Right kidney (tissue), 1 donor: ENCODE data around the gene IGFN1.

Experiments used
- DNase-seq: peaks from one replicate; pipeline ENCODE4 v3.0.0-alpha.2; 2016

The IGFN1 gene

DNA sequence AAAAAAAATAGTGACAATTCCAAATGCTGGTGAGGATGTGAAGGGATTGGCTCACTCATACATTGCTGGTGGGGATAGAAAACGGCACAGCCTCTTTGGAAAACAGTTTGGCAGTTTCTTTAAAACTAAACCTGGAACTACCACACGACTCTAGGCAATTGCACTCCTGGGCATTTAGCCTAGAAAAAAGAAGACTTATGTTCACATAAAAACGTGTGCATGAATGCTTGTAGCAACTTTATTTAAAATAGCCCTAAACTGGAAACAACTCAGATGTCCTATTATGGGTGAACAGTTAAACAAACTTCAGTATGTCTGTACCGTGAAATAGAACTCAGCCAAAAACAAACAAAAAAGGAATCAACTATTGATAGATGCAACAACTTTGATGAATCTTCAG, 26.9 kb upstream of the IGFN1 start:
- DNase-seq = no peak

DNA sequence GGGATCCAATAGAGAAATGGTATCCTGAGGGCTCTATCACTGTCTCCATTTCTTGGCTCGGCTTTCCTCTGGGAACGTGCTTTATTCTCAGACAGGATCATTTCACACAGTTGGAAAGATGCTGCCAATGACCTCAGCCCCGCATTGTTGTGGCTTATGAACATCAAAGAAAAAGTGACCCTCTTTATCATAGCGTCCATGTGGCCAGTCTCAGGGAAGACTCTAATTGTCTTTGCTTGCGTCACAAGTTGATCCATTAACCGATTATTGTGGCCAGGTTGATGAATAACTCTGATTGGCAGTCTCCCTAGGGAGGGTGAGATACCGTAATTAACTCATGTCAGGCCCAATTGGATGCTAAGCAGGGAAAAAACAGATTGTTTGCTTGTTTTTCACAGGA, 26.0 kb upstream of the IGFN1 start:
- DNase-seq = no peak

DNA sequence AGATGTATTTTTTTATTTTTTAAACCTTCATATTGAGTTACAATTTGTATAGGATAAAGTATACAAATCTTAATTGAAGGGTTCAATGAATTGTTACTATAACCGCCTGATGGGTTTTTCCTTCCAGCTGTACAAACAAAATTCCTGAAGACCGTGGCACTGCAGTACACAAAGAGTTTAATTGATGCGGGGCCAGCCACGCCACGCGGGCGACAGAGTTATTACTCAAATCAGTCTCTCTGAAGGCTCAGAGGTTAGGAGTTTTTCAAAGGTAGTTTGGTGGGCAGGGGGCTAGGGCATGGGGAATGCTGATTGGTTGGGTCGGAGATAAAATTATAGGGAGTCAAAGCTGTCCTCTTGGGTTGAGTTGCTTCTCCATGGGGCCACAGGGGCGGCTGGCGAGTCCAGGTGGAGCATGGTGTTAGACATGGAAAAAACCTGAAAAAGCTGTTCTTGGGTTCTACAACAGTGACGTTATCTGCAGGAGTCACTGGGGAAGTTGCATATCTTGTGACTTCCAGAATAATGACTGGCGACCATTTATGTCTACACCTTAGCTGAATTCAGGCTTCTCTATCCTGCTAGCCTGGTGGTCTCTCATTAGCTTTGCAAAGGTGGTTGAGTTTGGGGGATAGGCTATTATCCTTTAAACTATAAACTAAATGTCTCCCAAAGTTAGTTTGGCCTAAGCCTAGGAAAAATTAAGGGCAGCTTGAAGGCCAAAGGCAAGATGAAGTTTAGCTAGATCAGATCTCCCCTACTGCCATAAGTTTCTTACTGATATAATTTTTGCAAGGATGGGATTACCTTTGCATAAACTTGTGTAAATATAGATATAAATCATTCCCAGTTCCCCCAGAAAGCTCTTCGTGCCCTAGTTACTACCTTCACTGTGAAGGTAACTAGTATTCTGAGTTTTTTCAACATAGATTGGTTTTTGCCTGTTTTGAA, 23.3 kb upstream of the IGFN1 start:
- DNase-seq = no peak

DNA sequence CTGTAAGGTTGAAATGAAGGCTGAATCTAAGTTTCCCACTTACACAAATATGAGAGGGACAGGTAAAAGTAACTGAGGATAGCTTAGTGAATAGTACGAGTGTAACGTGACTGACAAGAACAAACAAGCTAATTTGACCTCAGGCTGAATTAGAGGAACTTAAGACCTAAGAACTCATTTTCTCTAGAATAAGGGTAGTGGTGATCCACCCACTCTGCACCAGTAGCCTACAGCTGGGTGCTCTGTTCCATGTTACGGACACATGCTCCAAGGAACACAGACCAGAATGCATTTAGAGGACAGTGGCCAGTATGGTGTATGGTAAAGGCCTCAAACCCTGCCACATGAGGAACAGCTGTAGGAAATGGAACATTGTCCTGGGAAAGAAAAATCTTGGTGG, 21.4 kb upstream of the IGFN1 start:
- no peak for DNase-seq

DNA sequence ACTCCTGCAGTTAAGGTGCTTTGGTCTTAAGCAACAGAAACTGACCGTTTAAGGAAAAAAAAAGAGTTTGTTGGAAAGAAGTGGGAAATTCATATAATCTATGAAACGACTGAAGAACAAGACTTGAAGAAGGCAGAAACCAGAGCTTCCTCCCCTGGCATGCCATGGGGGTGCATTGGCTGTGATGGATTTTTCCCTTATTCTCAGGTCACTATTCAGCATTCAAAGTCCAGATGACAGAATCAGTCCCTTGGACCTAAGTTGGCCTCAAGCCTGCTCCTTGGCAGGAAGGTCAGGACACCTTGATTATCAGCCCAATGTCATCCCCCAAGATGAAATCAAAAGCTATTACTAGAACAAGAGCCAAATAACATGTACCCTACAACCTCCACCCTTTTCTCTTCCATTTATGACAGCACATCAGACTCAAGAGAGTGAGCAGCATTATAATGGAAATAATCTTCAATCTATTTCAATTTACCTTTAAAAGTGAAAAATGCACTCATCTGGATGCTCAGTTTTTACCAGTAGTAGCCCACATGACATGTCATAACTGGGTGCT, 20.6 kb upstream of the IGFN1 start:
- DNase-seq = no peak

DNA sequence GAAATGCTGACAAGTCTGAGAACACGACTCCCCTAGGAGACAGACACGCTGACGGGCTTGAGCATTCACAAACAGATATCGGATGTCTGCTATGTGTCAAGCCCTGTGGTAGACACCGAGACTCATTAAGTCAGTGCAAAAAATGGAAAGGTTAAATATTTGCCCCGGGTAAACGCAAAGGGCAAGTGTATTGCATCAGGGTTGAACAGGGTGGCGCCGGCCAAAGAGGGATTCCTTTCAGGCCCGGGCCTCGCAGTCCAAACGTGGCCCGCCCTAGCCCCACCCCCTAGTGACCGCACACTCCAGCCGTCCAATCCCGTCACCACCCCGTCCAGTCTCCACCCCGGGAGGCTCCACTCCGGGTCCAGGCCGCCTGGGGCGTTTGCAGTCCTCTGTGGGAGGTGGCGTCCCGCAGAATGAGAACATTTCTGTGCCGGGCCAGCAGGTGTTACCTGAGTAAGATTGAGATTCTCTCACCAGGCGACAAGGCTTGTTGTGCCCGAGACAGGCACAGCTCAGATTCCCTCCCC, 20.0 kb upstream of the IGFN1 start:
- DNase-seq = no peak

DNA sequence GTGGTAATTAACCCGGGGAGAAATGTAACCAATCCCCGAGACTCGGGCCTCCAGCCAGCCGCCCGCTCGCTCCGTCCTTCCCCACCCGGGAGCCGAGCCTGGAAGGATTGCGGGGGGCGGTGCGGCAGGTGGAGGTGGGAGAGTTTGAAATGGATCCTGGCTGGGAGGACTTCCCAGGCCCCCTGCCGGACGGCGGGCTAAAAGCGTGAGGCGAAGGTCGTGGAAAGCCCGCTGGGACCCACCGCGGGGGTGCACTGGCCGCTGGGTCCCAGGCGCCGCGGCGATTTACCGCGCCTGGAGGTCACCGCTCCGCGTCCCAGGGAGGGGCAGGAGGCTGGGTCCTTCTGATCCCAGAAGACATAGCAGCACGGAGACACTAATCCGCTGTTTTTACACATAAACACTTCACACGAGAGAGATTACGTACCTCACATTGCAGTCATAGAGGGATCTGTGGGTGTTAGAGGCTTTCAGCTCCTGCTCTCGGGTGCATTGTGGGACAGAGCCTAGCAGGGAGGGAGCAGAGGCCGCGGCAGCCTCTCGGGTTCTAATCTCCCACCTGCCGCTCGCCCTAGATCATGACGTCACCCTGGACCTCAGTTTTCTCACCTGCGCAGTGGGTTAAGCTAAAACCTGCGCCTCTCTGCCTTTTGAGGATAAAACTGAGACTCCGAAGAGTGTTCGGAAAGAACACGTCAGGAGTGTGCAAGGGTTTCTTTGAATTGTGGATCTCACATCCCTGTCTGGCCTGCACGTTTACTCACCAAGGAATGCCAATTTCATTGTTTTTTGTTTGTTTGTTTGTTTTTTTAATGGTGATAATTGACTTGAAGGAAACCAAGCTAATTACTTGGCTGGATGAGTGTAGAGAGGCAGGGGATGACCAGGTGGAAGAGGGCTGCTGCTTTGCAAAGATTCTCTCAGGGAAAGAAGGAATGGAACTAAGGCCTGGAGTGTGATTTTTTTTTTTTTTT, 19.3 kb upstream of the IGFN1 start:
- DNase-seq = peak; percentile 94

DNA sequence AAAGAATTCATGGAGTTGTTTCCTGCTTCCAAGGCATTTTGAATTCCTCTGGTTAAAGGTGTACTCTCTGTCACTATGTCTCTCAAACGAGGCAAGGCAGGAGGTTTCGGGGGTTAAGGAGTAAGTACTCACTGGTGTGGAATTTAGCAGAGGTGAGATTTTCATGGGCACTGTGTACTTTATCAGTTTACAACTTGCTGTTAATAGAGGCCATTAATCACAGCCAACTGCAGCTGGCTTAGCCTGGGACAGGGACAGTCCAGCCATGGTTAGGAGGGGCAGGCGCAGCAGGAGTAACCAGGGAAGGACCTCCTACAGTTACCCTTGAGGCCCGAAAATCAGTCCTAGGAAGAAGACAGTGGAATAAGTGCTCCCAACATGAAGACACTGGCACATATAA, 18.3 kb upstream of the IGFN1 start:
- DNase-seq = no peak

DNA sequence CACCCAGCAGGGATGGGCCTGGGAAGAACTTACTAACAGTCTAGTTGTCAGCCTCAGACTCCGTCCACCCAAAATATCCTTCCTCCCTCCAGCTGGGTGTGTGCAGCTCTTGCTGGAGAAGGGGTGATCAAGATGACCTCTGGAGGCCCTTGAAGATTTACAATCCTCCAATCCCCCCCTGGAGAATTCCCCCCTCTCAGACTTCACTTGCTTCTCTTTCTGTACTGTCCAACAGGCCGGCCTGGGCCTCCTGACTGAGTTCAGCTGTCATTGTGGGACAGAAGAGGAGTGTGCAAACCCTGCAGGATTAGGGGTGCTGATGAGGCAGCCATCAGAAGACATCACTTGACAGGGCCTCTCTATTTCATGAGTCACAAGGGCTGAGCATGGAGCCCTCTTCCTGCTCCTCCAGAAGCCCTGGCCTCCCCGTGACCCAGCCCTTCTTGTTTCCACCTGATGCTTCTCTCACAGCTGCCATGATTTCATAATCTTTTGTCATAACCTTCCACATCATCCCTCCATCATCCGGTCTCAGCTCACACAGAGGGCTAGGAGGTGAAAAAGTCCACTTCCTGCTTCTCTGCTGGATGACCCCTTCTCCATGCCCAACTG, 17.5 kb upstream of the IGFN1 start:
- DNase-seq = no peak

DNA sequence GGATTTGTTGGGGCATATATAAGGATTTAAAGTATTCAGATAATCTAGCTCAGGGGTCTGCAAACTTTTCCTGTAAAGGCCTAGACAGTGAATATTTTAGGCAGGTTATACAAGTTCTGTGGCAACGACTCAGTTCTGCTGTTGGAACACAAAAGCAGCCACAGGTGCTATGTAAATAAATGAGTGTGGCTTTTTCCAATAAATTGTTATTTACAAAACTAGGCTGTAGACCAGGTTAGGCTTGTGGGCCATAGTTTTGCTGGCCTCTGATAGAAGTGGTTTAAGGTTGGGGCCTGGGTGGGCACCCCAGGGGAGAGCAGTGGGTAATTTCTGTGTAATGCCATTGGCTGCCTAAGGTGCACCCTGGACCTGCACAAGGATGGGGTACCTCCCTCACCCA, 16.9 kb upstream of the IGFN1 start:
- no peak for DNase-seq

DNA sequence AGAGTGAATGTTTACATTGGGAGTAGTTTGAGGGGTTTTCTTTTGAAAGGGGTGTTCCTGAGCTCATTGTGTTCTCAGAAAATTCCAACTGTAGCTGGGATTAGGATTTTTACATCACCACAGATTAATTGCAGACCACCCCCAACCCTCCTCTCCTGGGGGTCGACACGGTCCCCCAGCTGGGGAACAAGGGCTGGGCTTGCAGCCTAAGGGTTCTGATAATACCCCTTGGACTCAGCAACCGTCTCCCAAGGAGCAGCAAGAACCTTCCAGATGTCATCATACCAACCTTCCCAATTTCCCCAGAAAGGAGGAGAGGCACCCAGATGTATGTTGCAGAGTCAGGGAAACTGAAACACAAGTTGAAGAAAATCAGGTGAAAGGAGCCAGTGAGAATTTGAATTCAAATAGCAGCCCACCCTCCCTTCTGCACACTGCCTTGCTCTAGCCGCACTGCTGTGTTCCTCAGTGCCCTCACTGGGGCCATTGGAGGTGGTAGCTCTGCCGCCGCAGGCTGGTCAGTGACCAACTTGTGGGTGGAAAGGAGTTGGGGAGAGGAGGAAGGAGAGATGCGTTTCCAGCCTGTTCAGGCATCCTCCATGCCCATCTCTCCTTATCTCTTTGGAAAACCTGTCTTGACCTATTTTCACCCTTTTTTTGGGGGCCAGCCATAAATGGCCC, 14.7 kb upstream of the IGFN1 start:
- no peak for DNase-seq

DNA sequence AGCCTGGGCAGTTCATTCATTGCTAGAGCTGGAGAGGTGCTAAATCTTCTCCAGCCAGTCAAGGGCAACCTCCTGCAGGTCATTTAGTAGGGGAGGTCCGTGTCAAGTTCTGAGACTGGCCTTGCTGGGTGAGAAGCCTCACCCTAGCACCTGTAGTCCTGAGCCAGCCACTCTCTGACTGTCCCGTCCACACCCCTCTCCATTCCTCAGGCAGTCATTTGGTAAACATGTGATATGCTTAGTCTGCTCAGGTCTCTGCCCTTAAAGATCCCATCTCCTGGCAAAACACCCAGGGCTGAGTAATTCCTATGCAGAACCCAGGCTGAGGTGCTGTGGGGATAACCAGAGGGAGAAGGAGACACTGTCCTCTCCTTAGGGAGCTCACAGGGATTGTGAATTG, 13.7 kb upstream of the IGFN1 start:
- no peak for DNase-seq

DNA sequence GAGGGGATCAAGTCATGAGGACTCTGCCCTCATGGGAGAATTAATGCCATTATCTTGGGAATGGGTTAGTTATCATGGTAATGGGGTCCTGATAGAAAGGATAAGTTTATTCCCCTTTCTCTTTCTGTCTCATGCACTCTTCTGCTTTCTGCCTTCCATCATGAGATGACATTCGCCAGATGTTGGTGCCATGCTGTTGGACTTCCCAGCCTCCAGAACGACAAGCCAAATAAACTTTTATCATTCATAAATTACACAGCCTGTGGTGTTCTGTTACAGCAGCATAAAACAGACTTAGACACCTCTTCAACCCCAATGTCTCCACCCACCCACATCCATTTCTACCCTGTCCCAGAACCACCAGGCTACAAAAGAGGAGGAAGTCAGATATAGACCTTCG, 11.9 kb upstream of the IGFN1 start:
- no peak for DNase-seq

DNA sequence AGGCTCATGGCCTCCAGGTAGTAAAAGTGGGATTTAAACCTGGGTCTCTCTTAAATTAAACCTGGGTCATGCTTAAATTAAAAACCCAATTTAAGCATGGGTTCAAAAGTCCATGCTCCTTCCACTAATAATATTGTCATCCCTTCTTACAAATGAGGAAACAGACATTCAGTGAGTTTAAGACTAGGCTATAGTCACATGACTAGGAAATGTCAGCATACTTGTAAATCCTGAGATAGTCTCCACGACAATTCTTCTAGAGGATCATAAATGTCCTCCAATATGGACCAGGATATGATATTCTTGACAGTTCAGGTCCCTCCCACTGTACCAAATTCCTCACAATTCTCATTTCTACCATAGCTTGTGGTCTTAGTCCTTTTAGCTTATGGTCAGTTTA, 10.5 kb upstream of the IGFN1 start:
- DNase-seq = no peak

DNA sequence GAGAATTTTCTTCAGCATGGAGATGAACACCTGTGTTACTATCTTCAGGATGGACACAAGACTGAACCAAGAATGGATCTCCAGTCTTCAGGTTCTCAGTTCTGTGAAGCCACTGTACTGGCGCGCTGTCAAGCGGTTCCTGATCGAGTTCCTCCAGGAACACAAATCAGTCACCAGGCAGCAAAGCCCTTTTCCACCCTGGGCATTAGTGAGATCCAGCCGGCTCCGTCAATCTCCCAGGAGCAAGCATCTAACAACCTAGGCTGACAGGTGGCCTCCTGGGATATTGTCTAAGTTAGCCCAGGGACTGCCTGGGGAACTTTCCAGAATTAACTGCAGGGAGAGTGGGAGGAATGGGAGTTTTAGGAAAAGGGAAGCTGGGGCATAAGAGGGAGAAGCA, 9.7 kb upstream of the IGFN1 start:
- no peak for DNase-seq

DNA sequence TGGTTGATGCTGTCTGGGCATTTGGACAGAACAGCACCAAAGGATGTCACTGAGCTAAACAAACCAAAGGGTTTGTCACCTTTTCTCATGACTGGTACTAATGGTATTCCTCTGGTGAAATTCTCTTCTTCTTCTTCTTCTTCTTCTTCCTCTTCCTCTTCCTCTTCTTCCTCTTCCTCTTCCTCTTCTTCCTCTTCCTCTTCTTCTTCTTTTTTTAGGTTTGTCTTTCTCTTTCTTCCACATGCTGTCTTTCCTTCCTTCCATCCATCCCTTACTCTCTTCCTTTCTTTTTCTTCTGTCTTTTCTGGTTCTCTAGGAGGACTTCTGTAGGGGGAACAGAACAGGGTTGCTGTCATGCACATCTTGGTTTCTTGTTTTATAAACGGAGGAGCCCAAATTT, 9.3 kb upstream of the IGFN1 start:
- no peak for DNase-seq

DNA sequence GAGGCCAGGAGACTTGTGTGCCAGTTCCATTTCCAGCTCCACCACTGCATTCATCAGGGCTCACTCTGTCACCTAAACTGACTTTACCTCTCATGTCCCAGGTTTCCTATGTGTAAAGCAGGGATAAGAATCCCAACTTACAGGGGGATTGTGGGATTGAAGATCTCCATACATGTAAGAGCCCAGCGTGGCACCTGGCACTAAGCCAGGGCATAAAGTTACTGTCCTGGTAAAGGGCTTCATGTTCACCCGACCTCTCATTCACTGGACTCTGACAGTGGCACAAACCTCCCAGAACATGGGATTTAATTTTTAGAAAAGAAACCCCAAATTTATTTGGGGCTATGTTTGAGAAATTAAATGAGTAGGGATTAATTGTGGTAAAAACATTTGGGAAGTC, 8.9 kb upstream of the IGFN1 start:
- no peak for DNase-seq

DNA sequence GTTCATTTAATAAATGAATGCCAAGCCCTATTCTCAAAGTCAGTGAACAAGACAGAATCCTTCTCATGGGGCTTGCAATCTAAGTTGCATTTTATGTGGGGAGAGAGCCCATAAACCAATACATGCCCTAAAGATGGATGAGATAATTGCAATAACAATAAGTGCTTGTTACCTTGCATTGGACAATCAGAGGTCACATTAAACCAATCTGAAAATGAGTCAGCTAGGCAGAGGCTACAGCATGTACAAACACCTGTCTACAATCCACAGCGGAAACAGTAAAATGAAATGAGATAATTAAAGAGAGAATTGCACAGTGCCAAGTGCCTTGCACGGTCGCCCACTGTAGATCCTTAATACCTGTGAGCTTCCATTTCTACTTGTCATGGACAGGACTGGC, 7.4 kb upstream of the IGFN1 start:
- DNase-seq = no peak

DNA sequence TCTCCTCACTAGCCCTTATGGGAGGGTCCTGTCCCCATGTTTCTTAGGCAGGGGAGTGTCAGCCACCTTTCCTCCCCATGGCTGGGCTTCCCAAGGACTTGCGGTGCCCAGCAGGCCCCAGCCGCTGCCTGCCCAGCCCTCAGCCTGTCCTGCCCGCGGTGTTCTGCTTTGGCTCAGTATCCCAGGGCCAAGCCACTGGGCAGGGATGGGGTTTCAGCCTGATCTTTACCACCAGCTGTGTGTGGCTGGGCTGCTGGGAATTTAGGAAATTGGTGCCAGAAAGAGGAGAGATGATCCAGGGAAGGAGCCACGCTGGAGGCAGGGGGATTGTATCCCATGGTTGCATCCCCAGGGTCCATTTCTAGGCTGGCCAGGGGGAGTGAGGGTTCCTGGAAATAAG, 6.9 kb upstream of the IGFN1 start:
- DNase-seq = no peak

DNA sequence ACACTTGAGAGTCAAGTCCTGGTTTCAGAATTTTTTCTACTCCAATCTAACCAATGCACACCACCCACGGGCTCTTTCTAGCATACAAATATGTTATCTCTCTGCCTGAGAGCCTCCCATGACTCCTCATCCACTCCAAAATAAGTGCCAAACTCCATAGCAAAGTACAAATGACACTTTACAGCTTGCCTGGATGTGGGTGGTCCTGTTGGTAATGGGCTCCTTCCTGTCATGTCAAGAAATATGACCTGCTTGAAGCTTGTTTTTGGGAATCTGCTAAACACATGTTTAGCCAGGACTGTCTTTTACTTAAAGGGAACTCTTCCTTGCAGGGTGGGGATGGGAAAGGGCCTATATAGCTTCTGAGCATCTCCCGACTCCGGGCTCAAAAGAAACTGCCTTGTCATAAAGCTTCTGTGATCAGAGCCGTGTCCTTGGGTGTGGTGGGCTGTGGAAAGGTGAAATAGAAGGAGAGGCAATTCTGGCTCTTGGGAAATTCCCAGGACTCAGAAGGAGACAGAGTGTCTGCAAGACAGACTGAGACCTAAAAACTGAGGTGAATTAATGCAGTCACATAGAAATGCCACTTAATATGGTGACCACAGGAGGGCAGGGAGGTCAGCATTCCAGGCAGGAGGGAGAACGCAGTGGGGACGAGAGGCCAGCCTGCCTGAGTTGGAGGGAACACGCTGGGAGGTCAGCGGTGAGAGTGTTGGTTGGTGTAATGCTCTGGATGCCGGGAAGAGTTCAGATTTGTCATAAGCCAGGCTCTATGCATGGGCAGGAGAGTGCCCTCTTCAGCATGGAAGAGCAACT, 6.1 kb upstream of the IGFN1 start:
- no peak for DNase-seq

DNA sequence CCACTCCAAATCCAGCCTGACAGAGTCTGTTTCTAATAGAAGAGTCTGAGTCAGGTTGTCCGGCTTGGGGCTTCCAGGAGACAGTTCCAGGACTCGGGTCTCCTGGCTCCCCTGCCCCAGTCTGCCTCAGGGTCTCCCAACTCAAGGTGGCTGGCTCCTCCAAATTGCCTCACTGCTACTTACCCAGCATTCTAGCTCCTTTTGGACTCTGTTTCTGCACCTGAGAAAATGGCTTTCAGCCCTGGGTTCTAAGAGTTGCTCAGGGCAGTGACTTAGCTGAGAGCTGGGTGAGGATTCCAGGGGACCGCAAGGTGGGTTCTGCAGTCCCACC, 5.5 kb upstream of the IGFN1 start:
- no peak for DNase-seq
